Trophoblast cell (in vitro differentiated cells and primary cell): ENCODE results near the gene CAB39.
A peak's percentile ranks its signal among the peaks of the same experiment; 100 is the strongest.
"Not testable (repeated sequence)": the region's sequence is repeated elsewhere in the genome, so short reads cannot be mapped to it uniquely, and the experiment has no call there.

Experiments
- DNase-seq, 2 donors: peaks; one replicate each; pipeline ENCODE4 v3.0.0-alpha.2; 2016
- H2AFZ ChIP-seq: 2 replicates; pipeline ENCODE4 v1.6.1; 2013; ENCODE audit warnings: low read length, moderate library complexity, mild to moderate bottlenecking; ENCODE audit not compliant: insufficient read depth, poor library complexity
- H2AK5ac ChIP-seq: 2 replicates; pipeline ENCODE4 v1.6.1; 2013; ENCODE audit warnings: mild to moderate bottlenecking, low read length
- H2BK120ac ChIP-seq: 2 replicates; pipeline ENCODE4 v1.6.1; 2013; ENCODE audit warnings: low read length, mild to moderate bottlenecking, moderate library complexity; ENCODE audit not compliant: insufficient read depth, poor library complexity
- H2BK12ac ChIP-seq: 2 replicates; pipeline ENCODE4 v1.6.1; 2013; ENCODE audit warnings: mild to moderate bottlenecking, low read length, moderate library complexity
- H2BK5ac ChIP-seq: 2 replicates; pipeline ENCODE4 v1.6.1; 2013; ENCODE audit warnings: low read length, low read depth, moderate library complexity, mild to moderate bottlenecking; ENCODE audit not compliant: poor library complexity
- H3K14ac ChIP-seq: 2 replicates; pipeline ENCODE4 v1.6.1; 2013; ENCODE audit warnings: mild to moderate bottlenecking, low read length
- H3K18ac ChIP-seq: 2 replicates; pipeline ENCODE4 v1.6.1; 2013; ENCODE audit warnings: mild to moderate bottlenecking, low read length
- H3K23ac ChIP-seq: 2 replicates; pipeline ENCODE4 v1.6.1; 2013; ENCODE audit warnings: low read length
- H3K27ac ChIP-seq: 2 replicates; pipeline ENCODE4 v1.5.1; 2013; ENCODE audit warnings: low read depth, mild to moderate bottlenecking, inconsistent platforms, low read length, moderate library complexity
- H3K27me3 ChIP-seq: 2 replicates; pipeline ENCODE4 v1.6.1; 2013; ENCODE audit warnings: inconsistent platforms, mild to moderate bottlenecking, low read length, moderate library complexity; ENCODE audit not compliant: insufficient read depth
- H3K36me3 ChIP-seq, 2 experiments: 1 replicate in 1 of 2; 2 replicates in 1 of 2; pipeline ENCODE4 v1.6.1; 2013; ENCODE audit warnings: low read length in 2 of 2, mild to moderate bottlenecking in 2 of 2, moderate library complexity in 1 of 2; ENCODE audit not compliant: insufficient read depth in 2 of 2, control insufficient read depth in 1 of 2
- H3K4ac ChIP-seq: 2 replicates; pipeline ENCODE4 v1.6.1; 2013; ENCODE audit warnings: low read depth, mild to moderate bottlenecking, low read length, moderate library complexity
- H3K4me1 ChIP-seq, 2 experiments: 1 replicate in 1 of 2; 2 replicates in 1 of 2; pipeline ENCODE4 v1.6.1; 2013; ENCODE audit warnings: low read length in 2 of 2, mild to moderate bottlenecking in 2 of 2, moderate library complexity in 1 of 2; ENCODE audit not compliant: insufficient read depth in 2 of 2, control insufficient read depth in 1 of 2
- H3K4me2 ChIP-seq: 2 replicates; pipeline ENCODE4 v1.6.1; 2013; ENCODE audit warnings: inconsistent platforms, mild to moderate bottlenecking, low read length, moderate library complexity
- H3K4me3 ChIP-seq: 2 replicates; pipeline ENCODE4 v1.5.1; 2013; ENCODE audit warnings: mild to moderate bottlenecking, low read depth, low read length, inconsistent platforms
- H3K79me1 ChIP-seq: one replicate; pipeline ENCODE4 v1.6.1; 2013; ENCODE audit warnings: low read length
- H3K79me2 ChIP-seq: 2 replicates; pipeline ENCODE4 v1.6.1; 2013; ENCODE audit warnings: low read length, mild to moderate bottlenecking; ENCODE audit not compliant: control insufficient read depth, insufficient read depth, poor library complexity
- H3K9ac ChIP-seq: 2 replicates; pipeline ENCODE4 v1.6.1; 2013; ENCODE audit warnings: mild to moderate bottlenecking, low read length
- H3K9me3 ChIP-seq: 2 replicates; pipeline ENCODE4 v1.6.1; 2013; ENCODE audit warnings: low read depth, mild to moderate bottlenecking, control low read depth, inconsistent platforms, low read length; ENCODE audit not compliant: insufficient read depth
- H4K12ac ChIP-seq: 2 replicates; pipeline ENCODE4 v1.6.1; 2013; ENCODE audit warnings: low read depth, mild to moderate bottlenecking, low read length, moderate library complexity
- H4K8ac ChIP-seq: 2 replicates; pipeline ENCODE4 v1.6.1; 2013; ENCODE audit warnings: low read depth, mild to moderate bottlenecking, low read length, moderate library complexity
- H4K91ac ChIP-seq: one replicate; pipeline ENCODE4 v1.6.1; 2013; ENCODE audit warnings: low read depth, mild to moderate bottlenecking, low read length, moderate library complexity
- WGBS: extraction: QIAGEN DNeasy Blood & Tissue Kit; methylation state at CpG from one replicate; pipeline ENCODE4 v1.1.7; 2013; ENCODE audit warnings: missing lambda C conversion rate; ENCODE audit not compliant: insufficient read length, insufficient coverage; ENCODE audit errors: extremely low coverage; 5-methylcytosine and 5-hydroxymethylcytosine counted together

Gene CAB39

DNA sequence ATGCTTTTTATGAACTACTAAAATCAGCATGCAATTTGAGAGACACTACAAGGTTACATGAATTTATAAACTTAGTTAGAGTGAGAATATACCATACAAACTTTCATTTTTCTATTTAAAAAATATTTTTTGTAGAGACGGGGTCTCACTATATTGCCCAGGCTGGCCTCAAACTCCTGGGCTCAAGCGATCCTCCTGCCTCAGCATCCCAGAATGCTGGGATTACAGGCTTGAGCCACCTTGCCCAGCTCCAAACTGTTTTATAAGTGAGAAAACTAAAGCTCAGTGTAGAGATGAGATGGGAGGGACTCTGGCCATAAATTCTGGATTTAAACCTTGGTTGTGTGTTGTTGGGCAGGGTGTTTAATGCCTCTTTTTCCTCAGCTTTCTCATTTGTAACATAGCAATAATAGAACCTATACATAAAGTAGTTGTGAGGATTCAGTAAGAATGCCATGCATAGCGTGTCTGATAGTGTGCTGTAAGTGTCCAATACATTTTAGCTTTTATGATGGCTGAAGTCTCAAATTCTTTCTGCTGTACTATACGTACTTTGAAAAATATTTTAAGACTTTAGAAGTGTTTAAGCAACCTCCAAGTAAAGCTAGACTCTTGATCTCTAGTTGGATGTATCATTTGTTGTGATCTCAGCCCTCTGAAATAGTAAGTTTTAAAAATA lies 9.7 kb downstream of the CAB39 start:
- Histone ChIP-seq H3K27me3 (no peaks in the 10 kb centered on the region), H3K23ac (no peak overlapping the region), H3K79me2 (no peaks in the 10 kb centered on the region), H3K18ac (no peak overlapping the region), H2AFZ (no peak overlapping the region), H3K4ac (no peak overlapping the region), H4K91ac (no peak overlapping the region), H3K9me3 (no peaks in the 10 kb centered on the region), H4K12ac (no peak overlapping the region), H2AK5ac (no peak overlapping the region), H3K4me1 (no peaks in the 10 kb centered on the region), H2BK12ac (no peak overlapping the region), H2BK5ac (no peak overlapping the region), H3K4me3 (no peak overlapping the region), H3K27ac (no peak overlapping the region), H4K8ac (no peak overlapping the region), H3K36me3 (peaks cover 8 to 11% of the 10 kb centered on the region in 2 experiments), H3K79me1 (no peaks in the 10 kb centered on the region), H2BK120ac (no peak overlapping the region), H3K4me2 (no peak overlapping the region), H3K9ac (no peak overlapping the region), H3K14ac (no peak overlapping the region)
- peak; percentile 48 to 81 for DNase-seq
- WGBS: no CpG with 5 or more reads among the region's 4 CpGs

DNA sequence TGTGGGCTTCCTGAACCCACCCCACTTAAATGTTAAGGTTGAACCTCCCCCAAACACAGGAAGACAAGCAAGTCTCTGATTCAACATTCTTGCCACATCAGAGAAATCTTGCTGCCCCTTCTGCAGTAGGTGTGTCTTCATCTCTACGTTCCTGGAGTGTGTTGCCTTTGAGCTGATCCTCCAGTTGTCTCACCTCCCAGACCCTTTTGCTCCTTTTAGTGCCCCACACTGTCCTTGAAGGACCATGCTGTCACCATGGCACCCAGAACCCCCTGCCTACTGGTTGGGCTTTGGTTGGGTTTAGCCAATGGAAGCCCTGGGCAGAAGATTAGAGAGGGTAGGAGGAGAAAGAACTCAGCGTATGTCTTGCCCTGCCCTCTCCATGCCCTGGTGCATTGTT lies 10.7 kb downstream of the CAB39 start:
- no peak overlapping the region for H2AFZ ChIP-seq
- no peak overlapping the region for H3K23ac ChIP-seq
- no peaks in the 10 kb centered on the region for H3K79me2 ChIP-seq
- H3K79me1 ChIP-seq: no peaks in the 10 kb centered on the region
- no peak overlapping the region for H3K4me2 ChIP-seq
- H3K4me1 ChIP-seq: no peaks in the 10 kb centered on the region
- no peak overlapping the region for H3K27ac ChIP-seq
- no peak overlapping the region for H2BK120ac ChIP-seq
- no peak overlapping the region for H4K91ac ChIP-seq
- H3K14ac ChIP-seq: no peak overlapping the region
- H2AK5ac ChIP-seq: no peak overlapping the region
- no peak overlapping the region for H4K12ac ChIP-seq
- peaks cover 8 to 11% of the 10 kb centered on the region in 2 experiments for H3K36me3 ChIP-seq
- no CpG with 5 or more reads among the region's 2 CpGs for WGBS
- peak overlapping the region; percentile 9 for H3K9ac ChIP-seq
- no peak for DNase-seq
- no peaks in the 10 kb centered on the region for H3K9me3 ChIP-seq
- no peak overlapping the region for H4K8ac ChIP-seq
- no peak overlapping the region for H3K4ac ChIP-seq
- H2BK12ac ChIP-seq: no peak overlapping the region
- no peaks in the 10 kb centered on the region for H3K27me3 ChIP-seq
- H3K4me3 ChIP-seq: no peak overlapping the region
- H3K18ac ChIP-seq: peak overlapping the region; percentile 2
- H2BK5ac ChIP-seq: no peak overlapping the region

GRCh38 chr2:230724957-230725356 lies 12.3 kb downstream of the CAB39 start:
- H3K9ac ChIP-seq, H3K79me2 ChIP-seq, H4K91ac ChIP-seq, H3K9me3 ChIP-seq, H3K14ac ChIP-seq, H3K4ac ChIP-seq, H2AFZ ChIP-seq, H2AK5ac ChIP-seq, H4K8ac ChIP-seq, H3K27me3 ChIP-seq, H3K4me2 ChIP-seq, H4K12ac ChIP-seq, H3K79me1 ChIP-seq, H3K27ac ChIP-seq, H3K4me1 ChIP-seq, H3K4me3 ChIP-seq, H2BK12ac ChIP-seq, H3K23ac ChIP-seq, H2BK5ac ChIP-seq, H2BK120ac ChIP-seq, DNase-seq, H3K18ac ChIP-seq: not testable (repeated sequence)
- no CpG with 5 or more reads among the region's 14 CpGs for WGBS
- H3K36me3 ChIP-seq: peaks cover 8 to 11% of the 10 kb centered on the region in 2 experiments

GRCh38 chr2:230731512-230731911 lies 18.9 kb downstream of the CAB39 start:
- Histone ChIP-seq H2AK5ac (no peak overlapping the region), H3K27me3 (no peaks in the 10 kb centered on the region), H3K18ac (no peak overlapping the region), H3K36me3 (no peaks in the 10 kb centered on the region), H3K4me1 (peaks cover 2 to 3% of the 10 kb centered on the region in 2 experiments), H3K9ac (no peak overlapping the region), H2AFZ (no peak overlapping the region), H3K27ac (no peak overlapping the region), H3K4ac (no peak overlapping the region), H3K23ac (no peak overlapping the region), H4K12ac (no peak overlapping the region), H4K91ac (no peak overlapping the region), H3K4me3 (no peak overlapping the region), H2BK12ac (no peak overlapping the region), H4K8ac (no peak overlapping the region), H3K79me1 (no peaks in the 10 kb centered on the region), H3K9me3 (no peaks in the 10 kb centered on the region), H2BK5ac (no peak overlapping the region), H2BK120ac (no peak overlapping the region), H3K14ac (no peak overlapping the region), H3K4me2 (no peak overlapping the region), H3K79me2 (peaks cover 3% of the 10 kb centered on the region)
- no peak for DNase-seq
- no CpG with 5 or more reads among the region's 6 CpGs for WGBS
